Activated T-helper 17 cell treated with anti-CD3 and anti-CD28 coated beads, Interleukin-2, amount 50 U/mL, for 72 hours (primary cell): ENCODE data around the gene TTLL8. TPM values are rescaled to one million over a fixed set of nuclear protein-coding genes. Genes with fewer than 3 reads are reported as not detected.
A peak's percentile ranks its signal among the peaks of the same experiment; 100 is the strongest.
"Not testable (repeated sequence)": the region's sequence is repeated elsewhere in the genome, so short reads cannot be mapped to it uniquely, and the experiment has no call there.

Experiments
- ATAC-seq: fragments of 150-1000 bp; cut with Tn5 transposase; replicated peaks from 2 replicates; pipeline ENCODE4 v1.10.0; 2021; ENCODE audit warnings: mild to moderate bottlenecking, moderate library complexity
- H3K27ac Mint-ChIP-seq: one replicate; pipeline ENCODE4 v1.8.0; 2022; ENCODE audit warnings: mixed read lengths
- H3K27me3 Mint-ChIP-seq: one replicate; pipeline ENCODE4 v1.8.0; 2022; ENCODE audit warnings: mixed read lengths
- H3K36me3 Mint-ChIP-seq: one replicate; pipeline ENCODE4 v1.8.0; 2022; ENCODE audit warnings: low read depth, mild to moderate bottlenecking, mixed read lengths
- H3K4me1 Mint-ChIP-seq: one replicate; pipeline ENCODE4 v1.8.0; 2022; ENCODE audit warnings: mixed read lengths
- H3K4me3 Mint-ChIP-seq: one replicate; pipeline ENCODE4 v1.8.0; 2022; ENCODE audit warnings: mild to moderate bottlenecking, mixed read lengths
- H3K9me3 Mint-ChIP-seq: one replicate; pipeline ENCODE4 v1.8.0; 2022; ENCODE audit warnings: mixed read lengths
- total RNA-seq, 2 donors: library from RNA; stranded (reverse); gene quantifications; one replicate each; pipeline ENCODE4 v1.2.3, GENCODE V29; 2022

Gene TTLL8
- total RNA-seq, 2 donors from 2014 or later: not detected

DNA sequence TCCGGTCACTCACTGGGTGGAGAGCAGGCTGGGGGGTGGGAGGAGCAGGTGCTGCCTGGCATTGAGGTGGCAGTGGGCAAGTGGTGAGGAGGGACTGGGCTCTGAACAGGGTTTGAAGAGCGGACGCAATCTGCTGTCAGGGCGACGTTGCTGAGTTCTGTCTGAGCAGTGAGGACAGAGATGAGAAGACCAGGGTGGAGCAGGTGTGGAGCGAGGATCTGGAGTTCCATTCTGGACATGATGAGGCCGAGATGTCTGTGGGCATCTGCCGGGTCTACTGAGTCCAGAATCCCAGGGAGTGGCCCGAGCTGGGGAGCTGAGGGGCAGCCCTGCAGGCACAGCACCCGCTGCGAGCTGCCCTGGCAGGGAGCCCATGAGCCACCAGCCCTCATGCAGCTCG, 29.5 kb upstream of the TTLL8 start:
- H3K4me3 Mint-ChIP-seq: no peak overlapping the region
- H3K27me3 Mint-ChIP-seq: peaks cover 19% of the 10 kb centered on the region
- ATAC-seq: no peak
- no peaks in the 10 kb centered on the region for H3K9me3 Mint-ChIP-seq
- no peak overlapping the region for H3K27ac Mint-ChIP-seq
- no peaks in the 10 kb centered on the region for H3K36me3 Mint-ChIP-seq
- H3K4me1 Mint-ChIP-seq: peaks cover 7% of the 10 kb centered on the region

DNA sequence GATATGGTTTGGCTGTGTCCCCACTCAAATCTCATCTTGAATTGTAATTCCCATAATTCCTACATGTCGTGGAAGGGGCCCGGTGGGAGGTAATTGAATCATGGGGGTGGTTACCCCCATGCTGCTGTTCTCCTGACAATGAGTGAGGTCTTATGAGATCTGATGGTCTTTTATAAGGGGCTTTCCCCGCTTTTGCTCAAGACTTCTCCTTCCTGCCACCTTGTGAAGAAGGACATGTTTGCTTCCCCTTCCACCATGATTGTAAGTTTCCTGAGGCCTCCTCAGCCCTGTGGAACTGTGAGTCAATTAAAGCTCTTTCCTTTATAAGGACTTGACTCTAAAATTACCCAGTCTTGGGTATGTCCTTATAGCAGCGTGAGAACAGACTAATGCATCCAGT, 28.9 kb upstream of the TTLL8 start:
- peaks cover 19% of the 10 kb centered on the region for H3K27me3 Mint-ChIP-seq
- H3K4me3 Mint-ChIP-seq, ATAC-seq, H3K4me1 Mint-ChIP-seq, H3K27ac Mint-ChIP-seq, H3K9me3 Mint-ChIP-seq, H3K36me3 Mint-ChIP-seq: not testable (repeated sequence)

GRCh38 chr22:50086526-50086925, 28.4 kb upstream of the TTLL8 start:
- H3K4me3 Mint-ChIP-seq: no peak overlapping the region
- H3K27me3 Mint-ChIP-seq: peaks cover 22% of the 10 kb centered on the region
- H3K27ac Mint-ChIP-seq: no peak overlapping the region
- H3K36me3 Mint-ChIP-seq: no peaks in the 10 kb centered on the region
- H3K9me3 Mint-ChIP-seq: no peaks in the 10 kb centered on the region
- peaks cover 7% of the 10 kb centered on the region for H3K4me1 Mint-ChIP-seq
- ATAC-seq: no peak

GRCh38 chr22:50085211-50085972, 27.3 kb upstream of the TTLL8 start, which contains the start of gene MLC1:
MLC1 (minus strand) TSS chr22:50085426; CDS start chr22:50084902, 524 bp downstream.
- Mint-ChIP-seq H3K27ac (peak within 1 kb of the TSS; percentile 50), H3K36me3 (no peaks in the 10 kb centered on the region), H3K4me1 (peaks cover 7% of the 10 kb centered on the region), H3K4me3 (no peak within 1 kb of the TSS), H3K9me3 (no peaks in the 10 kb centered on the region), H3K27me3 (peaks cover 30% of the 10 kb centered on the region)
- ATAC-seq: peak; percentile 29

- Mint-ChIP-seq H3K27me3 (peaks cover 30% of the 10 kb centered on the region), H3K36me3 (no peaks in the 10 kb centered on the region), H3K4me1 (peaks cover 7% of the 10 kb centered on the region), H3K4me3 (no peak overlapping the region), H3K27ac (no peak overlapping the region), H3K9me3 (no peaks in the 10 kb centered on the region)
- no peak for ATAC-seq
Observed at GRCh38 chr22:50084614-50085021, 26.5 kb upstream of the TTLL8 start.

GRCh38 chr22:50084080-50084477, 26.0 kb upstream of the TTLL8 start:
- H3K27ac Mint-ChIP-seq: no peak overlapping the region
- no peak overlapping the region for H3K4me3 Mint-ChIP-seq
- no peaks in the 10 kb centered on the region for H3K9me3 Mint-ChIP-seq
- H3K4me1 Mint-ChIP-seq: peaks cover 7% of the 10 kb centered on the region
- H3K27me3 Mint-ChIP-seq: peaks cover 30% of the 10 kb centered on the region
- H3K36me3 Mint-ChIP-seq: no peaks in the 10 kb centered on the region
- no peak for ATAC-seq

- no peak overlapping the region for H3K27ac Mint-ChIP-seq
- H3K27me3 Mint-ChIP-seq: peaks cover 30% of the 10 kb centered on the region
Observed at GRCh38 chr22:50083462-50084079, 25.5 kb upstream of the TTLL8 start.

DNA sequence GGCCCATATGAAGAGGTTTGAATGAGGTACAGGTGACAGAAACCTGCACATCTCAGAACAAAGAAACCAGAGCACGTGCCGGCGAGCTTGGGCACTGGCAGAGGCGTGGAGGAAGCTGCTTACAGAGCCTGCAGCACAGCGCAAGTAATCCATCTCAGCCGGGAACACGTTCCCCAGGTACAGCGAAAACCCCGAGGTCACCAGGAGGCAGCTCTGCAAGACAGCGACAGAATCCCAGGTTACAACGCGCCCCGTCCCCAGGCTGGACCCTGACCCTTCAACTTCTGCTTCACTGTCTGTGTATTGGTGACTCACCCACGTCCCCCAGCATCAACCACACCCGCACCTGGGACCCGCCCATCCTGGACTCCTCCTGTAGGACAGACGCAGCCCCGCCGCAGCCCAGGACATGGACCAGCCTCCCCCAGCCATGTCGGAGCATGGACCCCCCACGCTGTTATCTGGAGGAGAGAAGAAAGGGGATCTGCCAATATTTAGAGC, 24.9 kb upstream of the TTLL8 start:
- Mint-ChIP-seq H3K27ac (no peak overlapping the region), H3K27me3 (peaks cover 30% of the 10 kb centered on the region), H3K9me3 (no peaks in the 10 kb centered on the region), H3K4me1 (peaks cover 7% of the 10 kb centered on the region), H3K4me3 (no peak overlapping the region), H3K36me3 (no peaks in the 10 kb centered on the region)
- ATAC-seq: no peak

More at GRCh38 chr22:50083462-50084079, 25.5 kb upstream of the TTLL8 start:
- Mint-ChIP-seq H3K36me3 (no peaks in the 10 kb centered on the region), H3K4me3 (no peak overlapping the region), H3K4me1 (peaks cover 7% of the 10 kb centered on the region), H3K9me3 (no peaks in the 10 kb centered on the region)
- ATAC-seq: no peak

DNA sequence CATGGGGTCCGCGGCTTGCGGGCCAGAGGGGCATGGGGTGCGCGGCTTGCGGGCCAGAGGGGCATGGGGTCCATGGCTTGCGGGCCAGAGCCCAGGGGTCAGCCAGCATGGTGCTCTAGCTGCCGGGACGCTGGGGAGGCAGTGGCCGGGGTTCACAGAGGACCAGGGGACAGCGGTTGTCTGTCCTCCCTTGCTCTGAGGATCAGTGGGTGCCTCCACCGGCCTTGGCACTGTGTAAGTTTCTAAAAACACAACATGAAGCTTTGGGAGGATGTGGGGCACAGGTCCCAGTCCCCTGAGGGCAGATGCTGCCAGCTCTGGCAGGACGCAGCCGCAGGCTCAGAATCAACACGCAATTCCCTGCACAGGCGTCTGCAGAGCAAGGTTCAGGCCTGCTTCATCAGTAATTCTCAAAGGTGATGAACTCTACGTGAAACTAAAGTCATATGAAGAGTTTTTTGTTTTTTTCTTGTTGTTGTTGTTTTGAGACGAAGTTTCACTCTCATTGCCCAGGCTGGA, 24.2 kb upstream of the TTLL8 start:
- peaks cover 29% of the 10 kb centered on the region for H3K27me3 Mint-ChIP-seq
- H3K36me3 Mint-ChIP-seq: no peaks in the 10 kb centered on the region
- no peak for ATAC-seq
- H3K4me1 Mint-ChIP-seq: peaks cover 7% of the 10 kb centered on the region
- H3K9me3 Mint-ChIP-seq: no peaks in the 10 kb centered on the region
- no peak overlapping the region for H3K4me3 Mint-ChIP-seq
- no peak overlapping the region for H3K27ac Mint-ChIP-seq

DNA sequence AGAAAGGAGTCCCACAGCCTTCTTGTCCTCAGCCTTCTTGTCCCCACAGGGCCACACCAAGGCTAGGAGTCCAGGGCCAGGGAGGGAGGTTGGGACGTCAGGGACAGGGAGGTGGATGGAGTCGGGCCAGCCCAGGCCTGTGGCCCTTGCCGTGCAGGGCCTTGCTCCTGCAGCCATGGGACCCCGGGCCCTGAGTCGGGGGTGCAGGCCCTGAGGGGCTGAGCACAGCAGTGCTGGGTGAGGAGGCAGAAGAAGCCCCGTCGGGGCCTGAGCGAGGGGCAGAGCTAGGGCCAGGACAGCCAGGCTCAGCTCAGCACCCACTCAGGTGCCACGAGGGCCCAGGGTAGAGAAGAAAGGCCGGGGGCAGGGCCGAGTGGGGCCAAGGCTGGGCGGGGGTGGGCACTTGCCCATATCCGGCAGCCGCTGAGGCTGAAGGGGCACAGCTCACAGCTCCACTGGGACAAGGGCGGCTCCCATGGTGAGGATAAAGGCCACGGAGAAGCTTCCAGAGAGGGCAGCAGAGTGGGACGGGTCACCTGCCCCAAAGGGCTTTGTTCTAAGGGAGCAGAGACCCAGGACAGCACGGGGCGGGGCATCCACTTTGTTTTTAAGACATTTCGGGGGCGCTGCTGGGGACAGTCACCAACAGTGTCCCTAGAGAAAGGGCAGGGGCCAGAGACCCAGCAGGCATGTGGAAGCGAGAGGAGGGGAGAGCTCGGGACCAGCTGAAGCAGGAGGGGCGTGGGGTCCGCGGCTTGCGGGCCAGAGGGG, 23.5 kb upstream of the TTLL8 start:
- Mint-ChIP-seq H3K9me3 (no peaks in the 10 kb centered on the region), H3K27me3 (peaks cover 23% of the 10 kb centered on the region), H3K27ac (no peak overlapping the region), H3K4me1 (peaks cover 7% of the 10 kb centered on the region), H3K4me3 (no peak overlapping the region), H3K36me3 (no peaks in the 10 kb centered on the region)
- no peak for ATAC-seq

DNA sequence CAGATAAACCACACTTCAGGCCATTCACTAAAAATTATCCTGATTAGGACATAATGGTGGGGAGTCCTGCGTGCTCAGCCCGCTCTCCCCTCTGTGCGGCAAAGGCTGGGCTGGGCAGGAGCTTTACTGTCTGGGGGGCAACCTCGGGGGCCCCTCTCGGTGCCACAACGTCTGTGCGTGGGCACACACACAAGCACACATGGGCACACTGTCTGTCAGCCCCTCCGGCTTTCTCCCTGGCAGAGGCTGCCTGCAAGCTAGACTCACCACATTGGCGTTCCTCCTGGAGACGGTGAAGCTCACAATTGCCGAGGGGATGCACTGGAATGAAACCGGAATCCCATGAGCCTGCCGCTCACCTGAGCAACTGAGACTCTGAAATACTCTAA, 22.0 kb upstream of the TTLL8 start:
- H3K36me3 Mint-ChIP-seq: no peaks in the 10 kb centered on the region
- peaks cover 2% of the 10 kb centered on the region for H3K4me1 Mint-ChIP-seq
- no peaks in the 10 kb centered on the region for H3K9me3 Mint-ChIP-seq
- H3K4me3 Mint-ChIP-seq: no peak overlapping the region
- no peak overlapping the region for H3K27ac Mint-ChIP-seq
- no peak for ATAC-seq
- H3K27me3 Mint-ChIP-seq: peaks cover 17% of the 10 kb centered on the region

DNA sequence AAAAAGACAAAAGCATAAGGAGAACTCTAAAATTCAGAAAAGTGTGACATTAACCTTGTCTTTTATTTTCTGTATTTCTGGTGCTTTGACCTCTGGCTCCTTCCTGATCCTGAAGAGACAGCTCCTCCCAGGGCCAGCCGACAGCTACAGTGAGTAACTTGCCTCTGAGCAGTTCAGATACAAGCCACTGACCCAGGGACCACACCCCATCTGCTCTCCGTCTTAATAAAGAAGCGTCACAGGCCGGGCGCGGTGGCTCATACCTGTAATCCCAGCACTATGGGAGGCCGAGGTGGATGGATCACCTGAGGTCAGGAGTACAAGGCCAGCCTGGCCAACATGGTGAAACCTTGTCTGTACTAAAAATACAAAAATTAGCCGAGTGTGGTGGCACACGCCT, 20.7 kb upstream of the TTLL8 start:
- no peaks in the 10 kb centered on the region for H3K4me1 Mint-ChIP-seq
- H3K27me3 Mint-ChIP-seq: peaks cover 14% of the 10 kb centered on the region
- ATAC-seq: no peak
- H3K27ac Mint-ChIP-seq: no peak overlapping the region
- H3K9me3 Mint-ChIP-seq: no peaks in the 10 kb centered on the region
- no peaks in the 10 kb centered on the region for H3K36me3 Mint-ChIP-seq
- H3K4me3 Mint-ChIP-seq: no peak overlapping the region

GRCh38 chr22:50078246-50078645, 20.1 kb upstream of the TTLL8 start:
- Mint-ChIP-seq H3K4me3 (no peak overlapping the region), H3K9me3 (no peaks in the 10 kb centered on the region), H3K36me3 (no peaks in the 10 kb centered on the region), H3K27me3 (peaks cover 14% of the 10 kb centered on the region), H3K27ac (no peak overlapping the region), H3K4me1 (no peaks in the 10 kb centered on the region)
- ATAC-seq: no peak

DNA sequence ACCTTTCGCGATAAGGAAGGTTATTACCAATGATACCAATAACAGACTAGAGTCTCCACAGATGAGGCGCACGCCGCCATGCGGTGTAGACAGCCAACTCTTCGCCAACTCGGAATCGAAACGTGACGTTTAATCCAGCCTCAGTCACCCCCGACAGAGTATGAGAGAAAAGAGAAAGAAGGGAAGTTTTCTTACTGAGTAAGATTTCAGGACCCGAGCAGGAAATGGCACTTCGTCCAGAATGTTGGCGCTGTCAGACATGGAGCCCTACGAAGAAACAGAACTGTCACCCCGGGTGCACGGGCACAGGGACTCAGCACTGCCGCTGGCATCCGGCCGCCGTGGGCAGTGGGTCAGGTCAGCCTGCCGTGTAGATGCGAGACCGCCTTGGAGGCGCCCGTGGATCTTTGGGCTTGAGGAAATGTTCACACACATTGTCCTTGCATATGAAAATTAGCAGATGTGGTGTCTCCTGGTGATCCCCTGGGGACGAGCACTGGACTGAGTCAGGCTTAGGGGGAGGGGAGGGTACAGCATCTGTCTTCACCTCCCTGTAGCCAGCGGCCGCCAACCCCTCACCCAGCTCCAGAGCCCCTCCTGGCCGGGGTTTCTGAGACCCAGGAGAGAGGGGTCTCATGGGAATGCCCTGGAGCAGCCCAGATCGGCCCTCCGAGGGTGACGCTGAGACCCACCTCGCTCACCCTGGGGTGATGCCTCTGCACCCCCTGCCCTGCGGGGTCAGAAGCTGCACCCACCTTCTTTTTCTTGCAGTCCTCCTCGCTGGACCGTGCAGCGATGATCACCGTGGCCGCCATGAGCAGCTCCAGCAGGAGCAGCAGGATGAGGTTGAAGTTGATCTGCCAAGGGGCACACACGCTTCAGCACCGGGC, 18.8 kb upstream of the TTLL8 start:
- H3K36me3 Mint-ChIP-seq: no peaks in the 10 kb centered on the region

More for the DNA sequence above, 18.8 kb upstream of the TTLL8 start:
- Mint-ChIP-seq H3K4me1 (no peaks in the 10 kb centered on the region), H3K27ac (no peak overlapping the region), H3K4me3 (no peak overlapping the region), H3K9me3 (no peaks in the 10 kb centered on the region), H3K27me3 (peaks cover 10% of the 10 kb centered on the region)
- ATAC-seq: no peak
